ENCODE results near the gene THUMPD1.

DNA sequence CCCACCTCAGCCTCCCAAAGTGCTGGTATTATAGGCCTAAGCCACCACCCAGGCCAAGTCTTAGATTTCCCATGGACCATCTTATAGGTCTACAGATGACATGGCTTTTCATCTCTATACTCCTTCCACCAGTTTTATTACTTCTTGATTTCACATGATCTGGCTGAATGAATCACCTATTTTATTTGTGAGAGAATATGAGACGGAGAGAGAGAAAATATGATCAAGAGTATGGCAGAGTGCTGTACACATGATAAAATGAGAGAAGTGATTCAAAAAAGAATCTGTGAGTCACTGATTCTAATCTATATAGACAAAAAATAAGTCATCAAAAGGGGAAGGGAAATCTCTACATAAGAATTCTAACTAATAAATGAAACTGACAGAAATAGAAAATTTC, 57.8 kb downstream of the THUMPD1 start:
- no peak for TF ChIP-seq CTCF (IDR thresholded peaks at IDR 0.05)
- no peak for TF ChIP-seq POLR2A (IDR thresholded peaks at IDR 0.05)

Measured in transverse colon (tissue), 3 donors.